Karpas-422 (cell line): ENCODE results near the gene MARVELD2. TPM values are rescaled to one million over a fixed set of nuclear protein-coding genes. Genes with fewer than 3 reads are reported as not detected.
"Not testable (repeated sequence)": the region's sequence is repeated elsewhere in the genome, so short reads cannot be mapped to it uniquely, and the experiment has no call there.

Experiments used
- DNase-seq: peaks from one replicate; pipeline ENCODE4 v3.0.0-alpha.2; 2015
- H2AFZ ChIP-seq: fragments of 200-600 bp; sonication (generic); 2 replicates; pipeline ENCODE4 v1.6.1; 2014; ENCODE audit warnings: antibody characterized with exemption, low read length, mixed read lengths
- H3K27ac ChIP-seq: fragments of 200-600 bp; sonication (generic); 2 replicates; pipeline ENCODE4 v1.5.1; 2014; ENCODE audit warnings: mild to moderate bottlenecking, low read length, moderate library complexity
- H3K27me3 ChIP-seq: fragments of 200-600 bp; sonication (generic); 2 replicates; pipeline ENCODE4 v1.6.1; 2014; ENCODE audit warnings: low read length, mixed read lengths
- H3K36me3 ChIP-seq: fragments of 200-600 bp; sonication (generic); 2 replicates; pipeline ENCODE4 v1.6.1; 2014; ENCODE audit warnings: low read length, mixed read lengths; ENCODE audit not compliant: insufficient read depth
- H3K4me1 ChIP-seq: fragments of 200-600 bp; sonication (generic); 2 replicates; pipeline ENCODE4 v1.6.1; 2014; ENCODE audit warnings: mild to moderate bottlenecking, low read length, mixed read lengths
- H3K4me2 ChIP-seq: fragments of 200-600 bp; sonication (generic); 2 replicates; pipeline ENCODE4 v1.6.1; 2014; ENCODE audit warnings: low read length, low read depth, mild to moderate bottlenecking; ENCODE audit not compliant: poor library complexity, severe bottlenecking
- H3K4me3 ChIP-seq: fragments of 200-600 bp; sonication (generic); 2 replicates; pipeline ENCODE4 v1.5.1; 2014; ENCODE audit warnings: mild to moderate bottlenecking, antibody characterized with exemption, low read length, mixed read lengths
- H3K79me2 ChIP-seq: fragments of 200-600 bp; sonication (generic); 2 replicates; pipeline ENCODE4 v1.6.1; 2014; ENCODE audit warnings: mild to moderate bottlenecking, low read length, mixed read lengths
- H3K9ac ChIP-seq: fragments of 200-600 bp; sonication (generic); 2 replicates; pipeline ENCODE4 v1.6.0; 2014; ENCODE audit warnings: low read length
- H3K9me2 ChIP-seq: fragments of 200-600 bp; sonication (generic), shearing (Covaris generic); replicated peaks from 2 replicates; pipeline ENCODE4 v1.6.0; 2014; ENCODE audit warnings: mild to moderate bottlenecking, low read length, moderate library complexity; ENCODE audit not compliant: insufficient read depth
- H3K9me3 ChIP-seq: fragments of 300-700, 200-600 bp; sonication (generic); 2 replicates; pipeline ENCODE4 v1.6.1; 2014; ENCODE audit warnings: low read length, mixed read lengths
- H4K20me1 ChIP-seq: fragments of 200-600 bp; sonication (generic); 2 replicates; pipeline ENCODE4 v1.6.1; 2014; ENCODE audit warnings: mild to moderate bottlenecking, antibody characterized with exemption, low read length, low read depth; ENCODE audit not compliant: insufficient read depth
- total RNA-seq: library from RNA; depleted of rRNA; stranded (reverse); fragments of >200 nt; shearing (Covaris generic); gene quantifications from 2 replicates; pipeline ENCODE4 v1.2.3, GENCODE V29; 2014; ENCODE audit warnings: low replicate concordance

Gene MARVELD2
- total RNA-seq, 1 experiment from 2014 or later: 0.48 TPM

DNA sequence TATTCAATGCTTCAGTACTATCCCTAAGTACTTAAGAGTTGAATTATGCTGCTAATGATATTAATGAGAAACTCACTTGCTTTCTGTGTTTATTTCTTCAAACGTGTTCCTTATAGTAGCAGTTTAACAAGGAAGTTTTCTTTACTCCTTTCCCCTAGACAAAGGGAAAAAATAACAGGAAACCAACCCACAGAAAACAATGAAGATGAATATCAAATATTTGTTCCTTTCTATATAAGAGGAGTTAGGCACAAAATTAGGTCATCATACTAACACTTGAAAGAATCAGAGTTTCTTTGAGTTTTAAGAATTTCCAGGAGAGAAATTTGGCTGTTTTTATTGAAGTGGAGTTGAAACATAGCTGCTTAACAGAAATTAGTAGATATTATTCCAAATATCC is 62.3 kb downstream of the MARVELD2 start:
- Histone ChIP-seq H3K9me2 (no peaks in the 10 kb centered on the region), H3K79me2 (no peaks in the 10 kb centered on the region), H3K4me2 (no peak overlapping the region), H3K27me3 (no peaks in the 10 kb centered on the region), H3K4me3 (no peak overlapping the region), H3K9me3 (no peaks in the 10 kb centered on the region), H3K36me3 (no peaks in the 10 kb centered on the region), H3K9ac (no peak overlapping the region), H3K27ac (no peak overlapping the region), H3K4me1 (no peaks in the 10 kb centered on the region), H2AFZ (no peak overlapping the region), H4K20me1 (no peaks in the 10 kb centered on the region)
- DNase-seq: no peak

- H3K79me2 ChIP-seq, H3K4me3 ChIP-seq, H3K27me3 ChIP-seq, H3K9me2 ChIP-seq, H2AFZ ChIP-seq, H3K36me3 ChIP-seq, H3K9me3 ChIP-seq, H3K4me1 ChIP-seq, H3K27ac ChIP-seq, H3K4me2 ChIP-seq, DNase-seq, H4K20me1 ChIP-seq, H3K9ac ChIP-seq: not testable (repeated sequence)
Observed at GRCh38 chr5:69478296-69478695, 63.4 kb downstream of the MARVELD2 start.

DNA sequence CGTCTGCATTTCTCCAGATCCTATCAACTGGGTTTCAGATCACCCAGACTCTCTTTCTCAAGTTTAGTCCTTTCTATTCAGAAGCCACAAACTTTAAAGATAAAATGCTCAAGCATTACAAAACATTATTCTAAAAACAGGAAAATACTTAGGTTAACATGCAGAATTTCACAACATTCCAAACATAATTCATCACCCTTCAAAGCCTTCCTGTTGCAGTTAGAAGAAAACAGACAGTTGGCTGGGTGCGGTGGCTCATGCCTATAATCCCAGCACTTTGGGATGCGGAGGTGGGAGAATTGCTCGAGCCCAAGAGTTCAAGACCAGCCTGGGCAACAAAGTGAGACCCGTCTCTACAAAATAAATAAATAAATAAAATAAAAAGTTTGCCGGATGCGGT is 70.0 kb downstream of the MARVELD2 start:
- no peaks in the 10 kb centered on the region for H3K79me2 ChIP-seq

DNA sequence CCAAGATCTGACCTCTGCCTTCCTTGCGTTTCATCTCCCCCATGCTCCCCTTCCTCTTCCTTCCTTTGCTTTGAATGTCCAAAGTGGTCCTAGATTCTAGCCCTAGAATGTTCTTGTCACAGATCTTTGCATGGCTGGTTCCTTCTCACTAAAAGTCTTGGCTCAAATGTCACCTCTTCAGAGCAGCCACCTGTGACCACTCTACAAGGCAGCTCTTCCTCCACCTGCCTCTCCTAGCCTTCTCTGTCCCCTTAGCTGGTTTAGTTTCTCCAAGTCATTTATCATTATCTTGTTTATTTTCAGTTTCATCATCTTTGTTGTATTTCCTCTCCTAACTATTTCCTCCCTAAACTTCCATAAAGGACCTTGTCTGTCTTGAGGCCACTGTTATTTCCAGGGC is 70.6 kb downstream of the MARVELD2 start:
- no peak overlapping the region for H2AFZ ChIP-seq
- no peak for DNase-seq
- no peaks in the 10 kb centered on the region for H3K36me3 ChIP-seq
- no peaks in the 10 kb centered on the region for H3K9me3 ChIP-seq
- no peak overlapping the region for H3K4me3 ChIP-seq
- H3K27me3 ChIP-seq: no peaks in the 10 kb centered on the region
- H3K4me1 ChIP-seq: no peaks in the 10 kb centered on the region
- H3K79me2 ChIP-seq: no peaks in the 10 kb centered on the region
- H4K20me1 ChIP-seq: no peaks in the 10 kb centered on the region
- H3K27ac ChIP-seq: no peak overlapping the region
- no peak overlapping the region for H3K9ac ChIP-seq
- H3K4me2 ChIP-seq: no peak overlapping the region
- H3K9me2 ChIP-seq: no peaks in the 10 kb centered on the region

More for the DNA sequence above, 70.0 kb downstream of the MARVELD2 start:
- Histone ChIP-seq H3K27me3 (no peaks in the 10 kb centered on the region), H4K20me1 (no peaks in the 10 kb centered on the region), H3K4me3 (no peak overlapping the region), H2AFZ (no peak overlapping the region), H3K27ac (no peak overlapping the region), H3K36me3 (no peaks in the 10 kb centered on the region), H3K4me2 (no peak overlapping the region), H3K9ac (no peak overlapping the region), H3K4me1 (no peaks in the 10 kb centered on the region), H3K9me3 (no peaks in the 10 kb centered on the region), H3K9me2 (no peaks in the 10 kb centered on the region)
- no peak for DNase-seq

- H3K9me3 ChIP-seq: no peaks in the 10 kb centered on the region
- no peaks in the 10 kb centered on the region for H3K9me2 ChIP-seq
- no peak overlapping the region for H3K9ac ChIP-seq
- peaks cover 6% of the 10 kb centered on the region; the same call in 1 of the 2 replicates for H3K4me1 ChIP-seq
- H4K20me1 ChIP-seq: no peaks in the 10 kb centered on the region
- no peaks in the 10 kb centered on the region for H3K79me2 ChIP-seq
- H3K4me3 ChIP-seq: no peak overlapping the region
- no peak overlapping the region for H3K27ac ChIP-seq
- DNase-seq: no peak
- H3K27me3 ChIP-seq: no peaks in the 10 kb centered on the region
- H3K4me2 ChIP-seq: no peak overlapping the region
- no peaks in the 10 kb centered on the region for H3K36me3 ChIP-seq
- H2AFZ ChIP-seq: no peak overlapping the region
Observed at GRCh38 chr5:69489246-69489645, 74.3 kb downstream of the MARVELD2 start.

DNA sequence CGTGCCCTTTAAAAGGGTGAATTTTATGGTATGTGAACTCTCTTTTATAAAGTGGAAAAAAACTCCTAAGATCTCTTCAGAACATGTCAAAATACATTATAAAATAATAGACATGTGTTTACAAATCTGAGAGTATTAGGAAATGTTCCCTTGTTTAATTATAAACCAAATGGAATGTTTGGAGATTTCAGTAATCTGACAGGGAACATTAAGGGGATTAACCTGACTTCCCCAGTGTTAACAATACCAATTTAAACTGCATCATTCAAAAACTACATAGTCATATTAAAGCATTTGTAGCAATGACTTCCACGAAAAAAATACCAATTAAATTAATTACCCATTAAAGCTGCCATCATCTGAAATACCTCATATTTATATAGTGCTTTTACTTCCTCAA is 76.1 kb downstream of the MARVELD2 start:
- H3K27ac ChIP-seq: no peak overlapping the region
- H3K9me2 ChIP-seq: no peaks in the 10 kb centered on the region
- H3K4me1 ChIP-seq: peaks cover 6% of the 10 kb centered on the region; the same call in 1 of the 2 replicates
- no peaks in the 10 kb centered on the region for H4K20me1 ChIP-seq
- H2AFZ ChIP-seq: no peak overlapping the region
- no peak overlapping the region for H3K4me2 ChIP-seq
- no peaks in the 10 kb centered on the region for H3K9me3 ChIP-seq
- DNase-seq: no peak
- H3K79me2 ChIP-seq: no peaks in the 10 kb centered on the region
- H3K9ac ChIP-seq: no peak overlapping the region
- no peaks in the 10 kb centered on the region for H3K27me3 ChIP-seq
- H3K36me3 ChIP-seq: no peaks in the 10 kb centered on the region
- H3K4me3 ChIP-seq: no peak overlapping the region

- Histone ChIP-seq H2AFZ (no peak overlapping the region), H3K27ac (no peak overlapping the region), H3K9me2 (no peaks in the 10 kb centered on the region), H3K4me1 (peaks cover 6% of the 10 kb centered on the region; the same call in 1 of the 2 replicates), H3K27me3 (no peaks in the 10 kb centered on the region), H3K79me2 (no peaks in the 10 kb centered on the region), H4K20me1 (no peaks in the 10 kb centered on the region), H3K36me3 (no peaks in the 10 kb centered on the region), H3K9ac (no peak overlapping the region), H3K9me3 (no peaks in the 10 kb centered on the region), H3K4me2 (no peak overlapping the region), H3K4me3 (no peak overlapping the region)
- no peak for DNase-seq
Observed at GRCh38 chr5:69491838-69492390, 77.0 kb downstream of the MARVELD2 start.

DNA sequence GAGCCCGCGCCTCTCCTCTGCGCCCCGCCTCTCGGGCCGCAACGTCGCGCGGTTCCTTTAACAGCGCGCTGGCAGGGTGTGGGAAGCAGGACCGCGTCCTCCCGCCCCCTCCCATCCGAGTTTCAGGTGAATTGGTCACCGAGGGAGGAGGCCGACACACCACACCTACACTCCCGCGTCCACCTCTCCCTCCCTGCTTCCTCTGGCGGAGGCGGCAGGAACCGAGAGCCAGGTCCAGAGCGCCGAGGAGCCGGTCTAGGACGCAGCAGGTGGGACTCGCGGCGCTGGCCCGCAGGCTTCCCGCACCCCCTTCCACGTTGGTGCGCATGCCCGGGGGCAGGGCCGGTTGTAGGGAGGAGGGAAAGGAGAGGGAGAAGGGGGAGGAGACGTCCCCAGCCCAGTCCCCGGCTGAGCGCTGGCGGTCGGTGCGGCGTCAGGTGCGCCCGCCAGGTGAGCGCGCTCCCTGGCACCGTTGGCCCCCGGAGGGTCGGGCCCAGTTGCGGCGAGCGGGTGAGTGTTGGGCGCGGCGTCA is 77.5 kb downstream of the MARVELD2 start, which contains the start of gene OCLN:
Gene OCLN, plus strand, starts transcription at position 400 of the 532 bp plus-strand sequence. CDS start 11,455 bp downstream, outside the sequence.
- Histone ChIP-seq H3K79me2 (no peaks in the 10 kb centered on the region), H3K4me1 (peaks cover 6% of the 10 kb centered on the region; the same call in 1 of the 2 replicates), H3K9me2 (no peaks in the 10 kb centered on the region), H3K9me3 (no peaks in the 10 kb centered on the region), H3K36me3 (no peaks in the 10 kb centered on the region), H3K4me3 (peak within 1 kb of the TSS; percentile 57; the same call in 1 of the 2 replicates), H3K9ac (peak within 1 kb of the TSS; percentile 44), H3K27ac (no peak within 1 kb of the TSS), H2AFZ (peak within 1 kb of the TSS; percentile 71; the same call in 1 of the 2 replicates), H4K20me1 (no peaks in the 10 kb centered on the region), H3K4me2 (peak within 1 kb of the TSS; percentile 61), H3K27me3 (no peaks in the 10 kb centered on the region)
- no peak for DNase-seq
